Nephron progenitor cell (in vitro differentiated cells): ENCODE data around the gene GIT1.

Source experiments
- DNase-seq: peaks from one replicate; pipeline ENCODE4 v3.0.0; 2021
- H3K27ac Mint-ChIP-seq: 2 replicates; pipeline ENCODE4 v1.8.0; 2021; ENCODE audit warnings: mild to moderate bottlenecking, moderate library complexity, mixed read lengths
- H3K27me3 Mint-ChIP-seq: 2 replicates; pipeline ENCODE4 v1.8.0; 2021; ENCODE audit warnings: mild to moderate bottlenecking, low read depth, mixed read lengths; ENCODE audit not compliant: poor library complexity
- H3K36me3 Mint-ChIP-seq: 2 replicates; pipeline ENCODE4 v1.8.0; 2021; ENCODE audit warnings: low read depth, mixed read lengths
- H3K4me1 Mint-ChIP-seq: 2 replicates; pipeline ENCODE4 v1.8.0; 2021; ENCODE audit warnings: mixed read lengths
- H3K4me3 Mint-ChIP-seq: 2 replicates; pipeline ENCODE4 v1.8.0; 2021; ENCODE audit warnings: mild to moderate bottlenecking, moderate library complexity, mixed read lengths
- H3K9me3 Mint-ChIP-seq: 2 replicates; pipeline ENCODE4 v1.8.0; 2021; ENCODE audit warnings: mild to moderate bottlenecking, moderate library complexity, mixed read lengths
- CTCF ChIP-seq: fragments of 200-600 bp; sonication (generic); IDR thresholded peaks from 2 replicates; pipeline ENCODE4 v1.5.0; 2021; ENCODE audit warnings: antibody characterized with exemption

Gene GIT1

GRCh38 chr17:29621751-29622194 lies 32.3 kb upstream of the GIT1 start:
- H3K36me3 Mint-ChIP-seq = no peaks in the 10 kb centered on the region
- peaks cover 52% of the 10 kb centered on the region for H3K4me1 Mint-ChIP-seq
- no peaks in the 10 kb centered on the region for H3K9me3 Mint-ChIP-seq
- H3K4me3 Mint-ChIP-seq = peak overlapping the region; percentile 81
- DNase-seq = no peak
- H3K27ac Mint-ChIP-seq = no peak overlapping the region
- H3K27me3 Mint-ChIP-seq = peaks cover 87% of the 10 kb centered on the region
- no peak for TF ChIP-seq CTCF

GRCh38 chr17:29620779-29621500 lies 31.5 kb upstream of the GIT1 start:
- Mint-ChIP-seq H3K27ac (no peak overlapping the region), H3K27me3 (peaks cover 93% of the 10 kb centered on the region), H3K4me3 (peak overlapping the region; percentile 81), H3K4me1 (peaks cover 61% of the 10 kb centered on the region), H3K36me3 (no peaks in the 10 kb centered on the region), H3K9me3 (no peaks in the 10 kb centered on the region)
- TF ChIP-seq CTCF = no peak
- no peak for DNase-seq

- no peak for DNase-seq
- Mint-ChIP-seq H3K27me3 (peaks cover 95% of the 10 kb centered on the region), H3K27ac (no peak overlapping the region), H3K9me3 (no peaks in the 10 kb centered on the region), H3K4me3 (peak overlapping the region; percentile 44), H3K4me1 (peaks cover 67% of the 10 kb centered on the region), H3K36me3 (no peaks in the 10 kb centered on the region)
- no peak for TF ChIP-seq CTCF
Measured at GRCh38 chr17:29620271-29620670, 30.8 kb upstream of the GIT1 start.

- Mint-ChIP-seq H3K27ac (no peak overlapping the region), H3K4me1 (peaks cover 70% of the 10 kb centered on the region), H3K36me3 (no peaks in the 10 kb centered on the region), H3K9me3 (no peaks in the 10 kb centered on the region), H3K4me3 (no peak overlapping the region), H3K27me3 (peaks cover 98% of the 10 kb centered on the region)
- no peak for DNase-seq
- TF ChIP-seq CTCF = no peak
Measured at GRCh38 chr17:29619251-29619650, 29.8 kb upstream of the GIT1 start.

GRCh38 chr17:29618272-29619065 lies 29.0 kb upstream of the GIT1 start:
- H3K27me3 Mint-ChIP-seq = peaks cover 98% of the 10 kb centered on the region

More at GRCh38 chr17:29618272-29619065, 29.0 kb upstream of the GIT1 start:
- no peak for DNase-seq
- Mint-ChIP-seq H3K4me3 (no peak overlapping the region), H3K36me3 (no peaks in the 10 kb centered on the region), H3K4me1 (peaks cover 70% of the 10 kb centered on the region), H3K27ac (no peak overlapping the region), H3K9me3 (no peaks in the 10 kb centered on the region)
- TF ChIP-seq CTCF = no peak
